Cardiac fibroblast (primary cell): ENCODE results near the gene CENPS.

ENCODE experiments used
- DNase-seq, 2 donors: peaks; one replicate each; pipeline versions ENCODE4 v3.0.0 to v3.0.0-alpha.2; 2010; ENCODE audit warnings: low read depth in 2 of 2
- H3K4me3 ChIP-seq, 2 donors: replicated peaks in 1 of 2; 1 replicate in 1 of 2; 2 replicates in 1 of 2; pipeline ENCODE4 v1.5.1; 2011; ENCODE audit warnings: low read depth in 2 of 2, low read length in 2 of 2, mild to moderate bottlenecking in 2 of 2, moderate library complexity in 1 of 2
- TF ChIP-seq, protein P1 (sequence below): IDR thresholded peaks from one replicate; pipeline ENCODE4 v1.5.1; 2011; ENCODE audit warnings: low read depth, mild to moderate bottlenecking, low read length, inconsistent platforms

Gene CENPS

GRCh38 chr1:10388387-10388715, 41.9 kb upstream of the CENPS start:
- no peak for DNase-seq
- TF ChIP-seq, protein P1, sequence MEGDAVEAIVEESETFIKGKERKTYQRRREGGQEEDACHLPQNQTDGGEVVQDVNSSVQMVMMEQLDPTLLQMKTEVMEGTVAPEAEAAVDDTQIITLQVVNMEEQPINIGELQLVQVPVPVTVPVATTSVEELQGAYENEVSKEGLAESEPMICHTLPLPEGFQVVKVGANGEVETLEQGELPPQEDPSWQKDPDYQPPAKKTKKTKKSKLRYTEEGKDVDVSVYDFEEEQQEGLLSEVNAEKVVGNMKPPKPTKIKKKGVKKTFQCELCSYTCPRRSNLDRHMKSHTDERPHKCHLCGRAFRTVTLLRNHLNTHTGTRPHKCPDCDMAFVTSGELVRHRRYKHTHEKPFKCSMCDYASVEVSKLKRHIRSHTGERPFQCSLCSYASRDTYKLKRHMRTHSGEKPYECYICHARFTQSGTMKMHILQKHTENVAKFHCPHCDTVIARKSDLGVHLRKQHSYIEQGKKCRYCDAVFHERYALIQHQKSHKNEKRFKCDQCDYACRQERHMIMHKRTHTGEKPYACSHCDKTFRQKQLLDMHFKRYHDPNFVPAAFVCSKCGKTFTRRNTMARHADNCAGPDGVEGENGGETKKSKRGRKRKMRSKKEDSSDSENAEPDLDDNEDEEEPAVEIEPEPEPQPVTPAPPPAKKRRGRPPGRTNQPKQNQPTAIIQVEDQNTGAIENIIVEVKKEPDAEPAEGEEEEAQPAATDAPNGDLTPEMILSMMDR, result no peak
- no peak overlapping the region for H3K4me3 ChIP-seq

- DNase-seq, result no peak
- H3K4me3 ChIP-seq, result no peak overlapping the region
- TF ChIP-seq, protein P1, result no peak
Measured at GRCh38 chr1:10389271-10389973, 40.8 kb upstream of the CENPS start.

- no peak for DNase-seq
- H3K4me3 ChIP-seq, result no peak overlapping the region
- TF ChIP-seq, protein P1, result no peak
Measured at GRCh38 chr1:10396870-10397269, 33.4 kb upstream of the CENPS start.

DNA sequence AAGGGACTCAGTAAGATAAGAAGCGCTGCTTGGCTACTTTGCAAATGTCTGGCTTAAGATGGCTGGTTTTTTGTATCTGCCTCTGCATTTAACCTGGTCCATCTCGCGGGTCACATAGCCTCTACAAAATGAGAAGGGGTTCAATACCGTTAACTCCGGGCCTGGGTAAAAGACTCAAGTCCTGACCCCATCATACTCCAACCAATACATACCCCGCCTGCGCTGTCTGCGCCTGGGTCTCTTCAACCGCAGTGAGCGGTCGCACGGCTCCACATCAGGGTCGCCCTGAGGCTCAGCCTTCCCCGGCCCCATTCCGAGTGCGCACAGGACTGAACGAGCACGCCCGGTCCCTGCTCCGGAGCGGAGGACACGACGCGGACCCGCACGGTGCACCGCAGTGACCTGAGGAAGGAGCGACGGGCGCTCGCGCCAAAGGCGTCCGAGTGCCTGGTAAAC, 31.9 kb upstream of the CENPS start:
- no peak for DNase-seq
- H3K4me3 ChIP-seq, result peak overlapping the region; percentile 88 to 92
- TF ChIP-seq, protein P1, result no peak

- TF ChIP-seq, protein P1, result no peak
- peak within 1 kb of the TSS; percentile 88 to 92 for H3K4me3 ChIP-seq
- peak; percentile 98 to 99 for DNase-seq
Measured at GRCh38 chr1:10398734-10399443, 31.3 kb upstream of the CENPS start, which contains the start of gene PGD. TSS of gene PGD (plus strand) at chr1:10399064. CDS start at chr1:10399118, 54 bp downstream.

DNA sequence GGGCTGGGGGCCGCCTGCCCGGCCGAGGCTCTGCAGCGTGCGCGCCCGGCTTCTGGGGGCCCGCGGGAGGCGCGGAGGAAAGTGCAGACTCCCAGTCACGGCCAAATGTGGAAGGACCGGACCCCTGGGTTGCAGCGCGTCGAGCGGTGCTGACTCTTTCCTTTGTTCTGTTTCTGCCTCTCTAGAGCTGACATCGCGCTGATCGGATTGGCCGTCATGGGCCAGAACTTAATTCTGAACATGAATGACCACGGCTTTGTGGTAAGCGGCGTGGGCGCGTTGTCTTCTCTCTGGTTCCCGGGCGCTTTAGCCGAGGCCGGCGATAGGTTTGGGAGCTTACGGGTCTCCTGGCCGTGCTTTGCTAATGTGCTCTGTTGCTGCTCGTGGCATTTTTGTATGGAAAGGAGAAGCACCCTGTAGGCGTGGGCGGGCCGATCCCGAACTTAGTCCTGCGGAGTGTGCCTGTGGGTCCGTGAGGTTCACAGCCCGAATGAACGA, 30.7 kb upstream of the CENPS start:
- peak; percentile 38 to 48 for DNase-seq
- peak overlapping the region; percentile 88 to 92 for H3K4me3 ChIP-seq
- TF ChIP-seq, protein P1, result no peak
